HUES48 (cell line): ENCODE results near the gene TPCN1.

ENCODE experiments used
- H3K27ac ChIP-seq: one replicate; pipeline ENCODE4 v1.7.0; 2013; ENCODE audit warnings: low read depth, low read length, inconsistent platforms
- H3K27me3 ChIP-seq: 2 replicates; pipeline ENCODE4 v1.6.1; 2013; ENCODE audit warnings: mild to moderate bottlenecking, low read length; ENCODE audit not compliant: control insufficient read depth, insufficient read depth
- H3K36me3 ChIP-seq: 2 replicates; pipeline ENCODE4 v1.6.1; 2013; ENCODE audit warnings: low read length; ENCODE audit not compliant: control insufficient read depth, insufficient read depth
- H3K4me1 ChIP-seq: 2 replicates; pipeline ENCODE4 v1.6.1; 2013; ENCODE audit warnings: mild to moderate bottlenecking, low read length; ENCODE audit not compliant: control insufficient read depth, insufficient read depth
- H3K4me3 ChIP-seq: 2 replicates; pipeline ENCODE4 v1.5.1; 2013; ENCODE audit warnings: mild to moderate bottlenecking, low read depth, low read length
- H3K9ac ChIP-seq: 2 replicates; pipeline ENCODE4 v1.6.1; 2013; ENCODE audit warnings: mild to moderate bottlenecking, low read depth, low read length, moderate library complexity
- H3K9me3 ChIP-seq: 2 replicates; pipeline ENCODE4 v1.6.1; 2013; ENCODE audit warnings: low read length; ENCODE audit not compliant: control insufficient read depth, insufficient read depth

The TPCN1 gene

GRCh38 chr12:113236539-113237399, 15.5 kb downstream of the TPCN1 start:
- Histone ChIP-seq H3K27me3 (no peaks in the 10 kb centered on the region), H3K4me3 (no peak overlapping the region), H3K9me3 (no peaks in the 10 kb centered on the region), H3K9ac (no peak overlapping the region), H3K4me1 (peaks cover 20% of the 10 kb centered on the region), H3K36me3 (peaks cover 14% of the 10 kb centered on the region), H3K27ac (no peak overlapping the region)

- Histone ChIP-seq H3K4me3 (no peak overlapping the region), H3K27me3 (no peaks in the 10 kb centered on the region), H3K9ac (no peak overlapping the region), H3K4me1 (peaks cover 10% of the 10 kb centered on the region), H3K36me3 (peaks cover 6% of the 10 kb centered on the region), H3K9me3 (no peaks in the 10 kb centered on the region), H3K27ac (no peak overlapping the region)
Observed at GRCh38 chr12:113237748-113238147, 16.5 kb downstream of the TPCN1 start.

- H3K27me3 ChIP-seq, result no peaks in the 10 kb centered on the region
- H3K9ac ChIP-seq, result no peak overlapping the region
- H3K4me1 ChIP-seq, result peaks cover 5% of the 10 kb centered on the region
- H3K4me3 ChIP-seq, result no peak overlapping the region
- H3K36me3 ChIP-seq, result peaks cover 6% of the 10 kb centered on the region
- no peaks in the 10 kb centered on the region for H3K9me3 ChIP-seq
- H3K27ac ChIP-seq, result no peak overlapping the region
Observed at GRCh38 chr12:113238309-113238708, 17.0 kb downstream of the TPCN1 start.

GRCh38 chr12:113239288-113239771, 18.1 kb downstream of the TPCN1 start:
- Histone ChIP-seq H3K9me3 (no peaks in the 10 kb centered on the region), H3K4me1 (no peaks in the 10 kb centered on the region), H3K27me3 (no peaks in the 10 kb centered on the region), H3K9ac (no peak overlapping the region), H3K36me3 (peaks cover 2% of the 10 kb centered on the region), H3K4me3 (no peak overlapping the region), H3K27ac (no peak overlapping the region)

- Histone ChIP-seq H3K4me3 (no peak overlapping the region), H3K27ac (no peak overlapping the region), H3K27me3 (no peaks in the 10 kb centered on the region), H3K36me3 (no peaks in the 10 kb centered on the region; the same call in 1 of the 2 replicates), H3K4me1 (0 out of 2 replicates have a peak, but pooled peaks cover 5% of the 10 kb centered on the region), H3K9ac (no peak overlapping the region), H3K9me3 (no peaks in the 10 kb centered on the region)
Observed at GRCh38 chr12:113239811-113240331, 18.6 kb downstream of the TPCN1 start.

- Histone ChIP-seq H3K4me1 (0 out of 2 replicates have a peak, but pooled peaks cover 6% of the 10 kb centered on the region), H3K27ac (no peak overlapping the region), H3K9me3 (no peaks in the 10 kb centered on the region), H3K9ac (no peak overlapping the region), H3K27me3 (no peaks in the 10 kb centered on the region), H3K4me3 (no peak overlapping the region), H3K36me3 (no peaks in the 10 kb centered on the region; the same call in 1 of the 2 replicates)
Observed at GRCh38 chr12:113240395-113240794, 19.1 kb downstream of the TPCN1 start.

- H3K27me3 ChIP-seq, result no peaks in the 10 kb centered on the region
- H3K9ac ChIP-seq, result no peak overlapping the region
- no peaks in the 10 kb centered on the region for H3K9me3 ChIP-seq
- H3K36me3 ChIP-seq, result no peaks in the 10 kb centered on the region; the same call in 1 of the 2 replicates
- peaks cover 12% of the 10 kb centered on the region for H3K4me1 ChIP-seq
- no peak overlapping the region for H3K27ac ChIP-seq
- no peak overlapping the region for H3K4me3 ChIP-seq
Observed at GRCh38 chr12:113241191-113242025, 20.1 kb downstream of the TPCN1 start.

- Histone ChIP-seq H3K36me3 (no peaks in the 10 kb centered on the region), H3K9ac (no peak overlapping the region), H3K27ac (no peak overlapping the region), H3K4me3 (no peak overlapping the region), H3K4me1 (peaks cover 18% of the 10 kb centered on the region), H3K9me3 (no peaks in the 10 kb centered on the region), H3K27me3 (no peaks in the 10 kb centered on the region)
Observed at GRCh38 chr12:113242026-113242418, 20.8 kb downstream of the TPCN1 start.

- Histone ChIP-seq H3K36me3 (no peaks in the 10 kb centered on the region), H3K27ac (no peak overlapping the region), H3K4me1 (peaks cover 24% of the 10 kb centered on the region), H3K9me3 (no peaks in the 10 kb centered on the region), H3K4me3 (no peak overlapping the region), H3K9ac (no peak overlapping the region), H3K27me3 (no peaks in the 10 kb centered on the region)
Observed at GRCh38 chr12:113242560-113242959, 21.3 kb downstream of the TPCN1 start.

- no peak overlapping the region for H3K9ac ChIP-seq
- H3K36me3 ChIP-seq, result no peaks in the 10 kb centered on the region
- H3K27ac ChIP-seq, result no peak overlapping the region
Observed at GRCh38 chr12:113244047-113244460, 22.8 kb downstream of the TPCN1 start.

More at GRCh38 chr12:113244047-113244460, 22.8 kb downstream of the TPCN1 start:
- H3K4me3 ChIP-seq, result no peak overlapping the region
- no peaks in the 10 kb centered on the region for H3K9me3 ChIP-seq
- peaks cover 26% of the 10 kb centered on the region for H3K4me1 ChIP-seq
- no peaks in the 10 kb centered on the region for H3K27me3 ChIP-seq
